ENCODE data around the gene LTC4S.
A peak's percentile ranks its signal among the peaks of the same experiment; 100 is the strongest.

LTC4S gene

DNA sequence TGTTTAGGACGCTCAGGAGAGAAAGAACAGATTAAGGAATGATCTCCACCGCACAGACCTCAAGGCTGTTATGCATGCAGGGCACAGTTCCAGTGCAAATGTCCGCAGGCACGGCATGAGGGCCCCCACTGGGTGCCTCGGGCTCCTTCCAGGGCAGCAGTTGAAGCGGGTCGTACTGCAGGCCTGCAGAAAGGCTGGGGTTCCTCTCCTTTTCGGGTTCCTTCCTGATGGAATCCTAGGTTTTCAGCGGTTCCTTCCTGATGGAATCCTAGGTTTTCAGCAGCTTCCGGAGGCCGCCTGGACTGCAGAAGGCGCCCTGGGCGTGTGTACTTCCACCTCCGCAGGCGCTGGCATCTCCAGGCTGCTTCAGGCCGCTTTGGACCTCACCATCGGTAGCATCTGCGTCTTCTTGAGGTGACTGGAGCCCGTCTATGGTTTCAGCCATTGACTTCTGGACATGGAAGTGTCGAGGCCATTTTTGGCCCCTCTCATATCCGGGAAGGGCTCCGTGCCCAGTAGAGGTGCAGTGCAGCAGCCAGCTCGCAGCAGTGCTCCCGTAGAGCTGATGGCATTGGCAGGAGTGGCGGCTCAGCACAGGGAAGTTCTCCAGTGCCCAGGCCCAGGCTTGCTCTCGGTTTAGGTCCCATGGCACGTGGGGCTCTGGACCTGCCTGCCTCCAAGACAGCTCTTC is 18.5 kb downstream of the LTC4S start:
- DNase-seq = no peak

DNA sequence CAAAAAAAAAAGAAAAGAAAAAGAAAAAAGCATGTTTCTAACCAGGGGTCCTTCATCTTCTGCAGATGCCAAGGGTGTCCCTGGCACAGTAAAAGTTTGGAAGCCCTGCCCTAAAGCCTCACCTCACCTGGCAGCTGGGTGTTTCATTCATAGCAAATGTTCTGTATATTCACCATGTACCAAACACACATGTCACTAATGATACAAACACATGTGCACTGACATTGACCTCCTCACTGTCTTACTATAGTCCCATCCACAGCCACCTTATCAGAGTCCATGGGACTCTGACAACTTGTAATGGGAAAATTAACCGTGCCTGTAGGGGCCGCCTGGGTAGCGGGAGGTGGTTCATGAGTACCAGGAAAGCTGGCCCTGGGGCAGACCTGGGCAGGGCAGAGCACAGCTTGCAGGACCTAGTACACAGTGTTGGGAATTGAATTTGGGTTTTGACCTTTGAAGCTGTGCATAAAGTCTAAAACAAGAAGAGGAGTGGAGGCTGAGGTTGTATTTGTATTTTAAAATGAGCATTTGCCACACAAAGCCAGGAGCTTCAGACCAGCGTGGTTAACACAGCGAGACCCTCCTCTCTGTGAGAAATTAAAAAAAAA is 19.3 kb downstream of the LTC4S start:
- no peak for DNase-seq

DNA sequence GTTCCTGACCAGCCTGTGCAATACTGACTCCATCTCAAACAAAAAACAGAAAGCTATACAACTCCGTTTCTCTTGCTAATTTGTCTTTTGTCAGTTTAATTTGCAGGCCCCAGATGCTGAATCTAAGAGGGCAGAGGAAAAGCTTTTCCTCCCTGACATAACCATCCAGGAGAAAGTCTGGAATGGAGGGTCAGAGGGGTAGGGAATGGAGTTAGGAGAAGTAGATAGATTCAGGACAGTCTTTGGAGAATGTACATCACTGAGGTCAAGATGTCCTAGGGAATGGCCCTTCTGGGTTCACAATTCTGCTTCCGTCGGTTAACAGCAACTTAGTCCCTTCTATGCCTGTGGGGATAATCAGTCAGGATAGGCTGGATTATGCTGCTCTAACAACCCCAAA is 20.3 kb downstream of the LTC4S start:
- DNase-seq = no peak

DNA sequence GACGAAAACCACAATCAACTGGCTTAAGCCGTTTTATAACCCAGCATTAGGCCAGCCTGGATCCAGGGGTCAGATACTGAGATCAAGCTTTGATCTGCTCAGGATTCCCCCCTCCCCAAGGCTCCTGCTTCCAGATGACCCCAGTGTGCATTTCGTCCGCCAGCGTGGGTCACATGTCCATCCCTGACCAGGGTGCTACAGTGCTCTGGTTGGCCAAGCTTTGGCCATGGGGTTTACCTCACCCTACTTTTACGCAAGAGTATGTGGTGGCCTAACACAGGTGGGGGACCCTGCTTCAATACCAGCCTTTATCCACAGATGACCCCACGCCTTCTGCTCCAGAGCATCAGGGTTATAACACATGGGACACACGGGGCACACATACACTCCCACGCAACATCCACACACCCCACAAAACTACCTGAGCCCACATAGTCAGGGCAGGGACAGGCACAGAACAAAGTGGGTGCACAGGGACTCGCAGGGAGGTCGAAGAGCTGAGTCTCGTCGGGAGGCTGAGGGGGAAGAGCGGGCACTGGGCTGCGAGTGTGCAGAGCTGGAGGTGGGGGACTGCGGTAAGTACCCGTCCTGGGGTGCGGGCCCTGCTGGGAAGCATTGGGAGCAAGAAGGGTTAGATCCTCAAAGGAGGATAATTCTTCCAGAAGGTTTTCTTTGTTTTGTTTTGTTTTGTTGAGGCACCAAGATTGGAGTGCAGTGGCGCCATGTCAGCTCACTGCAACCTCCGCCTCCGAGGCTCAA is 21.9 kb downstream of the LTC4S start:
- no peak for DNase-seq

DNA sequence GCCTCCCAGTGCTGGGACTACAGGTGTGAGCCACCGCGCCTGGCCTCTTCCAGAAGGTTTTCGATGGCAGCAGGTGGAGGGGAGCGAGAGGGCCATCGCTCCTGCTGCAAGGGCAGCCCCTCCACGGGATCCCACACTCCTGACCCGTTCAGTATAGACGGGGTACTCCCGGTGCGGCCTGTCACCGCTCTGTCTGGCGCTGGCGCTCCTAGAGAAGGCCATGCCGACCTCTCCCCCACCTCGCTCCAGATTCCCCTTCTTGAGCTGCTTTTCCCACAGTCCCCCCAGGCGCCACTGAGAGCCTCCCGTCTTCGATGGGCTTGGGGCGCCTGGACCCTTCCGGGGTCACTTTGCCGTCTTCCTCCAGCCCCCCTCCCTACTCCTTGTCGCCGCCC is 22.6 kb downstream of the LTC4S start:
- DNase-seq = no peak

DNA sequence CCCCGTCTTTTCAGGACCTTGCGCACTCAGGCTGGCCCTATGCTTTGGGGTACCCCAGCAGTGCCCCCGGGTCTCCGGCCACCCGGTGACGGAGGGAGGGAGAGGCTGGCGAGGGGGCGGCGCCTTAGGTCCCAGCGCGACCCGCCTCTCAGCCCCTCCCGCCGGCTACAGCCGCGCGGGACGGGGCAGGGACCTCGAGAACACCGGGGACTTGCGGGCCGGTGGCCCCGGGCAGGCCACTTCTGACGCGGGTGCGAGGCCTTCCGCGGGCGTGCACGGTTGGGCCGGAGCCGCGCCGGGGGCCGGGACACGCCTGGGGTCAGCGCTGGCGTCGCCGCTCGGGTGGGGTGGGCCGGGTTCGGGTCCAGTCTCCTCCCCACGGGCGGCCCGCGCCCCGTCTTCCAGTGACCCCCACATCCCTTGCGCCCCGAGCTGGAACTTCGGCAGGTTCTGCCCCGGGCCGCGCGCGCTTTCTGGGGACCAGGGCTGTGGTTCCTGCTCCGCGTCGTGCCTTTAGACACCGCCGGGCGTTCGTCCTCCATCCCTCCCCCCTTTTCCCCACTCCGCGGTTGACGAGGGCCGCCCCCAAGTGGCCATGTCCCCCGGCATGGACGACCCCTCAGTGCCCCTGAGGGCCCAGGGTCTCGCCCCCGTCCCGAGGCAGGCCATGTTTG is 23.1 kb downstream of the LTC4S start:
- no peak for DNase-seq

DNA sequence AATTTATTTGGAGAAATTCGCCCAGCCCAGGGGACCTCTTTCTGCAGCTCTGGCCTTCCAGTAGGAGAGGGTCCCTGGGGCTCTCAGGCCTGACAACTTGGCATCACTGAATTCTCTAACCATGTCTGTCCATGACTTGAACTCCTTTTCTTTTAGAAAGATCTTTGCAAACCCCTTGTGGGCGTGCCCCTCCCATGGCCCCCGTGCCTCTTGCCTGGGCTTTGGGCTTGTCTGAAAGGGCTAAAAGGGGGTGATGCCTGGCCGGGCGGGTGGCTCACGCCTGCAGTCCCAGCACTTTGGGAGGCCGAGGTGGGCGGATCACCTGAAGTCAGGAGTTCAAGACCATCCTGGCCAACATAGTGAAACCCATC is 23.7 kb downstream of the LTC4S start:
- no peak for DNase-seq

DNA sequence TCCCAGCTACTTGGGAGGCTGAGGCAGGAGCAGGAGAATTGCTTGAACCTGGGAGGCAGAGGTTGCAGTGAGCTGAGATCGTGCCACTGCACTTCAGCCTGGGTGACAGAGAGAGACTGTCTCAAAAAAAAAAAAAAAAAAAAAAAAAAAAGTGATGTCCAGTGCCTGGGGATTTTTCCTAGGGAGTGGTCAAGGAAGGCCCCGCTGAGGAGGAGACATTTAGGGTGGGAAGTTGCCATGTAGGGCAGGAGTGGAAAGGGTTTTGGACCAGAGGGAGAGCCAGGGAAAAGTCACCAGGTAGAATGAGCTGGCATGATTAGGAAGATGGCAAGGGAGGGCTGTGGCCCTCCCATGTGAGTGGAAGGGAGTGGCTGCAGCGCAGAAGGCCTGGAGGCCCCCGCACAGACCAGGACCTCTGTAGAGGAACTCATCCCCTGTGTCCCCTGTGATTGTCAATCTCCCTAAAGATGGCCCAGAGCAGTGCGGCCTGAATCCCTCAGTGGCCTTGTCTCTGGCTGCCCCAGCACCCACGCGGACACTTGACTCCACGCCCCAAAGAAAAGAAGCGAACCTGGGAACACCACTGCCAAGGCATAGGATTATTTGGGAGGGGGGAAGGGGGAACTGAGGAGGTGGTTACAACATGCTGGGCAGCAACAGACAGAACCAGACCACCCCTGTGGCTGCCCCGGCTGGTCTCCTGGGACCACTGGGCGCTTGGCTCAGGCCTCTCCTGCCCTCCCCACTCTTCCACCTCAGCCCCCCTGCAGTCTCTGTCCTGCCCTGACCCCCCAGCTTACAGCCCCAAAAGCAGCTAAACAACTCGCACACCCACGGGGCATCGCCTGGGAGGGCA is 24.3 kb downstream of the LTC4S start:
- no peak for DNase-seq

DNA sequence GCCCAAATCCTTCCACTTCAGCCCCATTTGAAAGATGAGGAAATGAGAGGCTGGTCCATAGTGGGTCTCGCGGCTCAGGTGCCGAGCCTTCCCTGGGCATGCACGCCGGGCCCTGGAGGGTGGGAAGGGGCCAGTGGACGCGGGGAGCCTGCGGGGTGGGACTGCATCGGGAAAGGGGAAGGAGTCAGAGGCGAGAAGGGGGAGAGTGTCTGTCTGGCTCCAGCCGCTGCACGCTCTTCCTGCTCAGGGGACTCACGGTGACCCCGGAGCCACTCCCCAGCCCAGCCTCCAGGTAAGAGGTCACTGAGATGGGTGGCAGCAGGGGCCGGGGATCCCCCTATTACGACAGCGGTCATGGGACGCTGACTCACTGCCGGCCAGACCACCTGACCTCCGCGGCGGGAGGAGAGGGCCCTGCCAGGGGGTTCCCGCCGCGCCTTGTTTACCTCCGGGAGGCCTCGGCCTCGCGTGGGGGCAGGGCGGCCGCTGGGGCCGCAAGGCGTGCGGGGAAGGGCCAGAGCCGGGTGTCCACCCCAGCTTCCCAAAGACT is 25.0 kb downstream of the LTC4S start:
- peak; percentile 85 for DNase-seq

DNA sequence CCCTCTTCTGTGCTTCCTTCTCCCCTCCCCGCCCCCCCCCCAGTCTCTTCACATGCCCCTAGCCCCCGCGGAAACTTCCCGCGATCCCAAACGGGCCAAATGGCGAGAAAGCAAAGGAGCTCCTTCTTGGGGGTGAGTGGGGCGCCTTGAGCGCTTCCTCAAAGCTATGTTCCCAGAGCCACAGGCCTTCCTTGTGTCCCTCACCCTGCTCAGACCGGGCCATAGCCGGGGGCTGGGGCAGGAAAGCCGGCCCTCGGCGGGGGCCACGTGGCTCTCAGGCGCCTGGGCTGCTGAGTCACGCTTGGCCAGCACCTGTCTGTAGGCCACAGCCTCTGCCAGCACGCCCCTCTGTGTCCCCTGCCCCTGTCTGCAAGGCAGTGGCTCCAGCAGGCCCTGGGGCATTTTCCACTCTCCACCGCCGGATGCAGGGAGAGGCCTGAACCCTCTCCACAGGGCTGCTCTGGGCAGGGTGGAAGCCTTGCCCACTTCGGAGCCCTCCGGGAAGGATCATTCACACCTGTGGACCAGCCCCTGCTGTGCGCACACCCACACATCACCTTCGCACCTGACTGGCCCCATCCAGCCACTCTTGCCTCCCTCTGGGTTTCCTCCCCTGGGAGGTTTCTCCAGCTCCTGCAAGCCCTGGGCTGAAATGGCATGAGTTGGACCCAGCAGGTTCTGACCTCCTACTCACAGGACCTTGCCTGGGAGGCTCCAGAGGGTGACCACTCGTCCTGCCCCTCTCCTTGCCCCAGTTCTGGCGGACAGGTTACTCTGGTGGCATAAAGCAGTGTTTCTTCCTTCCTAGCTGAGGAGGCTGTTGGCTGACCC is 25.7 kb downstream of the LTC4S start:
- DNase-seq = peak; percentile 55

DNA sequence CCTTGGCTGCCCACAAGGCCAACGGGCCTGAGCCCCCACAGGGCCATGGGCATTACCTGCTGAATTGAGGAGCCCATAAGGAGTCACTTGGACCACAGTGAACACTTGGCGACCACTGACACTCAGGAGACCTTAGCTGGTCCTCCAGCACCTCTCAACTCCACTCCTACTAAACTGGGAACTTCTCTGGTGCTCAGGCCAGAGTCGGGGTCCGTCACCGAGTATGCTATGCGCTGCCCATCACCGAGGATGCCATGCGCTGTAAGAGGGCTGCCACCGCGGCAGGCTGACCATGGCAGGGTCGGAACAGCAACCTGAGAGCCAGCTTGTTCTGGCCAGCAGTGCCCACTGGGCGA is 26.3 kb downstream of the LTC4S start:
- no peak for DNase-seq

DNA sequence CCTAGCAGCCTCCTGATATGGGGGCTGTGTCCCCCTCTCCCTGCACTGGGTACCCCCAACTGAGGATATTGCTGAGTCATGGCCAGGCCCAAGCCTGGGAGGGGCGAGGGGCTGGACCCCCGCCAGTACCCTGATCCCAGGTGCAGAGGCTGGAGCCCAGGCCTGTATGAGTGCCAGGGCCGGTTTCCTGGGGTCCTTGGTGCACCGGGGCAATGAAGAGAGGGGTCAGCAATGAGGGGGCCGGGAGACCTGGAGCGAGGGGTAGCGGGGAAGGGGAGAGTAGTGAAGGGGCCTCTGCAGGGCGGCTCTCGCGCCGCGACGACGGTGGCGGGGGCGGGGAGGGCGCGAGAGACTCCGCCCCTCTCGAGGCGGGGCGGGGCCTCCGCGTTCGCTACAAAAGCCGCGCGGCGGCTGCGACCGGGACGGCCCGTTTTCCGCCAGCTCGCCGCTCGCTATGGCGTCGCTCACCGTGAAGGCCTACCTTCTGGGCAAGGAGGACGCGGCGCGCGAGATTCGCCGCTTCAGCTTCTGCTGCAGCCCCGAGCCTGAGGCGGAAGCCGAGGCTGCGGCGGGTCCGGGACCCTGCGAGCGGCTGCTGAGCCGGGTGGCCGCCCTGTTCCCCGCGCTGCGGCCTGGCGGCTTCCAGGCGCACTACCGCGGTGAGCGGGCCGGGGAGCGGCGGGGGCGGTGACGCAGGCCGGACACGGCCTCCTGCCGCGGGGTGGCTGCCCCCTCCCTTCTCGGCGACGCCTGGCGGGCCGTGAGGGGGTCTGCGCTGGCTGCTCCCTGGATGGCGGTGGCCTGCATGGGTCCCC is 26.9 kb downstream of the LTC4S start, which contains the start of gene SQSTM1:
TSS of gene SQSTM1 (plus strand) at position 423 of the 815 bp plus-strand sequence. CDS start at position 455, 32 bp downstream.
- DNase-seq = peak; percentile 84

DNA sequence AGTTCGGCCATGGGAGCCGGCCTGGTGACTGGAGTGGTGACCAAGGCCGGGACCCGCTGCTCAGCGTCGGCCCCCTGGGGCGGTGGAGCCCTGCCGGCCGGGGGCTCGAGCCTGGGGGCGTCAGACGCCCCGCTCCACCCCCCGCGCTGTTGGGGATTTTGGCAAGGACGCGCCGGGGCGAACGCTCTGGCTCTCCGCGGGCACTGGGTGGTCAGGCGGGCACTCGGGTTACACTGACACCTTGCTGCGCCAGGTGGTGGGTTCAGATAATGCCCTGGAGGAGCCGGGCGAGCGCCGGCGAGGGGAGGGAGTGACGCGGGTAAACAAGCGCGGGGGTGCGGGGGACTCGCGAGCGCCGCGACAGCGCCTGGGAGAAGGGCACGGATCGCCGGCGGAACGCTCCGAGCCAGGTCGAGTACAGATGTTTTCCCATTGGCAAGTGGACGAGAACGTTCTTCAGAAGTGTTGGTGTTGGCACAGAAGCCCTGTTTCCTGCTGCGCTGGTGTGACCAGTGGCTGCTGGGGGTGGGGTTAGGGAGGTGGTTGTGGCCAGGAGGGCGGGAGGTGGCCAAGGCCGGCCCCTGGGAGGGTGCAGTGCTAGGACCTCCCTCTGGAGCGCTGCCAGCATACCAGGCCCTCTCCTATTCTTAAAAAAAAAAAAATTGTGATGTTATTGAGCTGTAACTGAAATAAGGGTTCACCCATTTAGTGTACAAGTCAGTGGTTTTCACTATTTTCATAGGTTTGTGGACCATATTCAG is 27.7 kb downstream of the LTC4S start:
- peak; percentile 89 for DNase-seq

DNA sequence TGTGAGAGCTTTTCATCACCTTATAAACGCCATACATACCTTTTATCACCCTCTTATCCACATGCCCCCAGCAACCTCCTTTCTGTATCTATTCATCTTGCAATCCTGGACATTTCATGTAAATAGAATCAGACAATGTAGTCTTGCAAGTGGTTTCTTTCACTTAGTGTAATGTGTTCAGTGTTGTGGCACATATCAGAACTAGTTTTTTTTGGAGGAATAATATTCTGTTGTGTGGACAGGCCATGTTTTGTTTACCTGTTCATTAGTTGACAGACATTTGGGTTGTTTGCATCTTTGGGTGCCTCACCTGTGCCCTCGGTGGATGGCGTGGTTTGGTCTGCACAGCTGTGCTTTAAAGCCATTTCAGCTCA is 28.3 kb downstream of the LTC4S start:
- DNase-seq = no peak

DNA sequence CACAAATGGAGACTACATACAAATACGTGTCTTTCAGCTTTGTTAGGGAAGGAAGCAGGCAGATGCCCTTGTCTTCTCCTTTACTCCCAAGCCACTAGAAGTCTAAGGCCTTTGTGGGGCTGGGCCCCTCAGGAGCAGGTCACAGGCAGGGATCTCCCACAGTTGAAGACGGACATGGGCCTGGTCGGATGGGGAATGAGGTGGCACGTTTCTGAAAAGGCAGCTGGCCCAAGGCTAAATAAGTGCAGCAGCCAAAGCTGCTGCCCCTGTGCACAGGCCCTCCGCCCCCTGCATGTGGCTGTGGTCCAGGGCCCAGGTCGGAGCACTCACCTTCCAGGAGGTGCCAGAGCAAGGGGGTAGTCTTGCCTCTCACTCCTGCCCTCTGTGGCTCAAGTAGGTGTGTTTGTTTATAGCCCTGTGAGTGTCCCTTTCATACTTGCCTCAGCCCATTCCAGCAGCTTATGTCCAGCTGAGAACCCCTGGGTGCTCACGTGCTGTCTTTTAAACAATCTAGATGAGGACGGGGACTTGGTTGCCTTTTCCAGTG is 28.7 kb downstream of the LTC4S start:
- no peak for DNase-seq

DNA sequence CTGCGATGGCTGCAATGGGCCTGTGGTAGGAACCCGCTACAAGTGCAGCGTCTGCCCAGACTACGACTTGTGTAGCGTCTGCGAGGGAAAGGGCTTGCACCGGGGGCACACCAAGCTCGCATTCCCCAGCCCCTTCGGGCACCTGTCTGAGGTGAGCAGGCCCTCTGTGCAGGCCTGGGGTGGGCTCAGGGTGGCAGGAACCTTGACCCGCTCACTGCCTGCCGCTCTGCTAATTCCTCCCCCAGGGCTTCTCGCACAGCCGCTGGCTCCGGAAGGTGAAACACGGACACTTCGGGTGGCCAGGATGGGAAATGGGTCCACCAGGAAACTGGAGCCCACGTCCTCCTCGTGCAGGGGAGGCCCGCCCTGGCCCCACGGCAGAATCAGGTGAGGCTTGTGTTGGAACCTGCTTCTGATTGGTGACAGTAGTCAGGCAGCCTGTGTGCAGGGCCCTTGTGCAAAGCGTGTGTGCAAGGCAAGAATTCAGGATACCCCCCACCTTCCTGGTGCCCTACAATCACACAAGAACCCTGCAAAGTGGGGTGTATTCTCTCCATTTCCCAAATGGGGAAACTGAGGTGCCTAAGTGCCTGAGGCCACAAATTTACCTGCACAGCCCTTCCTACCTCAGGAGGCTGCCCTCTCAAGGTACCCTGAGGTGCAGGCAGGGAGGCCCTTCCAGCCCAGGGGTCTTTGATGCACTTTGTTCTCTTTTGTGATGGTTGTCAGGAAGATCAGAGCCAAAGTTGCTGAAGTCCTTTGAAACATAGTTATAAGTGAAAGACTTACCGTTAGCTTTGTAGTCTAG is 30.4 kb downstream of the LTC4S start:
- no peak for DNase-seq

DNA sequence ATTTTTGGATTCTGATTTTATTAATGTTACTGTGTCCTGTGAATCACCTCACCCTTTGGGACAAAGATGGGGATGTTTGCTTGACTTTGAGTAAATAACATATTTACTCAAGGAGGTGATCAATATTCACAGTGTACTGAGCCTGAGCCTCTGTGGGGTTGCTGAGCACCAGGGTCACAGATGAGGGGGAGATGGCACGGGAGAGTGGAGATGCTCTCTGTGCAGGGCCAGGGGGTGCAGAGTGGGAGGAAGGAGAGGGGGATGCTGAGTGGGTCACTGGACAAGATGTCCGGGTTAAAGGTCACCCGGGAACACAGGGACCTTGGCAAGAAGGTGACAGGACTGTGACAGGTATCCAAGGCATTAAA is 30.9 kb downstream of the LTC4S start:
- no peak for DNase-seq

DNA sequence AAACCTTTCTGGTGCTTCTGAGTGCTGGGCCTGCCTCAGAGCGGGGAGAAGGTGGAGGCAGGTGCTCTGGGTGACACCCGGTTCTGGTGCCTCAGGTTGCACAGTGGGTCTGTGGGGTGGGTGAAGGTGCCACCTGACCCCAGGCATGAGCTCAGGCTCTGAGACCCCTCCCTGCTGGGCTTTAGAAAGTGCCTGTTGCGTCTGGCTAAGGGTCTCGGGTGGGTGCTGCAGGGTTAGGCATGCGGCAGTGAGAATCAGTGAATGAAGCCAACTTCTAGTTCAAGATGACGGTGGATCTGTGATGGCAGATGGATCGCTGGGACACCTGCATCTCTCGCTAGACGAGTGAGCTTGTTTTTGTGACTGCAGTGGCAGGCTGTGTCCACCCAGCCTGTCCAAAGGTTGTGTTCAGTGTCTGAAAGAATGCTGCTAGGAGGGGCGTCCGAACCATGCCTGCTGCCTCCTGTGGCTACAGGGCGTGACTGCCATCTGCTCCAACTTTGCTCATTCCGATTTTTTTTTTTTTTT is 31.9 kb downstream of the LTC4S start:
- DNase-seq = no peak
